Measurements from ENCODE around the gene ZNF862.

The ZNF862 gene

DNA sequence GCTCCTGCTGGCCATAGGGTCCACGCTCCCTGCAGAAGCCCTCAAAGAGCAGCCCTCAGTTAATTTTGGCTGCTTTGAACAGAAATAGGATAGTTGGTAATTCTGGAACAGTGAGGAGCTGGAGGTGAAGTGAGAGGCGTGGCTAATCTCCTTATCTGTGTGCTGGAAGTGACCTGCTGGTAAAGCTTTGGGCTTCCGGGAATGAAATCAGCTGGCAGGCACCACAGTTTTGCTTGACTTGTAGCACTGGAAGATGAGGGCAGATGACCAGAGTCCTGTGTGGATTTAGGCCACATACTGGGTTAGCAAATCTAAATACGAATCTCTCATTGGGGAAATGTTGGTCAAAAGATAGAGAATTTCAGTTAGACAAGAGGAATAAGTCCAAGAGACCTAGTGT lies 45.8 kb downstream of the ZNF862 start:
- ATAC-seq: no peak
- no peak for TF ChIP-seq RARB (CRISPR knock-in tag; IDR thresholded peaks at IDR 0.05)
- no peak for TF ChIP-seq ARNTL (CRISPR knock-in tag; IDR thresholded peaks at IDR 0.05; ENCODE audit: borderline replicate concordance, low read depth)
- TF ChIP-seq, protein P1, sequence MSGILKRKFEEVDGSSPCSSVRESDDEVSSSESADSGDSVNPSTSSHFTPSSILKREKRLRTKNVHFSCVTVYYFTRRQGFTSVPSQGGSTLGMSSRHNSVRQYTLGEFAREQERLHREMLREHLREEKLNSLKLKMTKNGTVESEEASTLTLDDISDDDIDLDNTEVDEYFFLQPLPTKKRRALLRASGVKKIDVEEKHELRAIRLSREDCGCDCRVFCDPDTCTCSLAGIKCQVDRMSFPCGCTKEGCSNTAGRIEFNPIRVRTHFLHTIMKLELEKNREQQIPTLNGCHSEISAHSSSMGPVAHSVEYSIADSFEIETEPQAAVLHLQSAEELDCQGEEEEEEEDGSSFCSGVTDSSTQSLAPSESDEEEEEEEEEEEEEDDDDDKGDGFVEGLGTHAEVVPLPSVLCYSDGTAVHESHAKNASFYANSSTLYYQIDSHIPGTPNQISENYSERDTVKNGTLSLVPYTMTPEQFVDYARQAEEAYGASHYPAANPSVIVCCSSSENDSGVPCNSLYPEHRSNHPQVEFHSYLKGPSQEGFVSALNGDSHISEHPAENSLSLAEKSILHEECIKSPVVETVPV (CRISPR knock-in tag; IDR thresholded peaks at IDR 0.05): no peak
- no peak for TF ChIP-seq ESRRG (CRISPR knock-in tag; IDR thresholded peaks at IDR 0.05)
- TF ChIP-seq POU6F1 (CRISPR knock-in tag; IDR thresholded peaks at IDR 0.05; ENCODE audit: borderline replicate concordance, low read depth): no peak
- no peak for TF ChIP-seq OSR1 (CRISPR knock-in tag; IDR thresholded peaks at IDR 0.05)
- no peak for TF ChIP-seq ZC3H10 (CRISPR knock-in tag; IDR thresholded peaks at IDR 0.05)
- TF ChIP-seq BACH2 (CRISPR knock-in tag; IDR thresholded peaks at IDR 0.05; ENCODE audit: borderline replicate concordance): no peak
- no peak for TF ChIP-seq CSDC2 (CRISPR knock-in tag; IDR thresholded peaks at IDR 0.05)
- no peak for TF ChIP-seq ISL1 (CRISPR knock-in tag; IDR thresholded peaks at IDR 0.05)
- TF ChIP-seq ZNF70 (CRISPR knock-in tag; IDR thresholded peaks at IDR 0.05): no peak
- no peak for TF ChIP-seq PATZ1 (CRISPR knock-in tag; IDR thresholded peaks at IDR 0.05; ENCODE audit: borderline replicate concordance)
- TF ChIP-seq TOX (CRISPR knock-in tag; IDR thresholded peaks at IDR 0.05; ENCODE audit: borderline replicate concordance): no peak

DNA sequence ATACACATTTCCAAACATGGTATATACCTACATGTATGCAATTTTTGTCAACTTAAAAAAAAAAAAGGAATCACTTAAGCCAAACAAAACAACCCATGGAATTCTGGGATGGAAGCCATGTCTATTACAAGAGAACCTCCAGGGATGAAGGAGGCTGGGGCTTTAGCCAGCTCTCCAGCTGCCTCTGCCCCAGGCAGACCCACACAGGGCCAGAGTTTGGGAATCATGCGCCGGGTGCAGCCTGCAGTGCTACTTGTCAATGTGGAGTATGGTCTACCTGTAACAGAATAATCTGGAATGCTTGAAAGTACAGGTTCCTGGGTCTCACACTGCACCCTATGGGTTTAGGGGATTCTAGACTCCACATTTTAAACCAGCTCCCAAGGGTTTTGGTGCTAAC lies 46.4 kb downstream of the ZNF862 start:
- no peak for TF ChIP-seq ISL1 (CRISPR knock-in tag; IDR thresholded peaks at IDR 0.05)
- no peak for TF ChIP-seq CSDC2 (CRISPR knock-in tag; IDR thresholded peaks at IDR 0.05)
- TF ChIP-seq POU6F1 (CRISPR knock-in tag; IDR thresholded peaks at IDR 0.05; ENCODE audit: borderline replicate concordance, low read depth): no peak
- TF ChIP-seq, protein P2, sequence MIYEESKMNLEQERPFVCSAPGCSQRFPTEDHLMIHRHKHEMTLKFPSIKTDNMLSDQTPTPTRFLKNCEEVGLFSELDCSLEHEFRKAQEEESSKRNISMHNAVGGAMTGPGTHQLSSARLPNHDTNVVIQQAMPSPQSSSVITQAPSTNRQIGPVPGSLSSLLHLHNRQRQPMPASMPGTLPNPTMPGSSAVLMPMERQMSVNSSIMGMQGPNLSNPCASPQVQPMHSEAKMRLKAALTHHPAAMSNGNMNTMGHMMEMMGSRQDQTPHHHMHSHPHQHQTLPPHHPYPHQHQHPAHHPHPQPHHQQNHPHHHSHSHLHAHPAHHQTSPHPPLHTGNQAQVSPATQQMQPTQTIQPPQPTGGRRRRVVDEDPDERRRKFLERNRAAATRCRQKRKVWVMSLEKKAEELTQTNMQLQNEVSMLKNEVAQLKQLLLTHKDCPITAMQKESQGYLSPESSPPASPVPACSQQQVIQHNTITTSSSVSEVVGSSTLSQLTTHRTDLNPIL (CRISPR knock-in tag; IDR thresholded peaks at IDR 0.05; ENCODE audit: low read depth): no peak
- no peak for TF ChIP-seq ARNTL (CRISPR knock-in tag; IDR thresholded peaks at IDR 0.05; ENCODE audit: borderline replicate concordance, low read depth)
- TF ChIP-seq PATZ1 (CRISPR knock-in tag; IDR thresholded peaks at IDR 0.05; ENCODE audit: borderline replicate concordance): no peak
- no peak for TF ChIP-seq ESRRG (CRISPR knock-in tag; IDR thresholded peaks at IDR 0.05)
- TF ChIP-seq ZNF8 (CRISPR knock-in tag; IDR thresholded peaks at IDR 0.05): no peak
- TF ChIP-seq OSR1 (CRISPR knock-in tag; IDR thresholded peaks at IDR 0.05): no peak
- no peak for TF ChIP-seq TSHZ2 (CRISPR knock-in tag; IDR thresholded peaks at IDR 0.05)
- no peak for TF ChIP-seq ZNF70 (CRISPR knock-in tag; IDR thresholded peaks at IDR 0.05)
- no peak for TF ChIP-seq ZFP3 (CRISPR knock-in tag; IDR thresholded peaks at IDR 0.05)
- TF ChIP-seq SNAI2 (CRISPR knock-in tag; IDR thresholded peaks at IDR 0.05): no peak
- TF ChIP-seq ZNF565 (CRISPR knock-in tag; conservative IDR thresholded peaks at IDR 0.05; ENCODE audit: low read depth): no peak
- TF ChIP-seq TOX (CRISPR knock-in tag; IDR thresholded peaks at IDR 0.05; ENCODE audit: borderline replicate concordance): no peak
- TF ChIP-seq PPARA (CRISPR knock-in tag; IDR thresholded peaks at IDR 0.05; ENCODE audit: borderline replicate concordance): no peak
- no peak for ATAC-seq

Measured in SK-N-SH treated with all-trans-retinoic acid at 6 μM for 48 hours (cell line).